GM20431 (cell line): ENCODE data around the gene HS3ST5.
"Not testable (repeated sequence)": the region's sequence is repeated elsewhere in the genome, so short reads cannot be mapped to it uniquely, and the experiment has no call there.

Experiments
- in situ Hi-C: fragments of 300-500 bp; cut with MseI, MboI; formaldehyde crosslinking; loops from one replicate; pipeline ENCODE4 v1.15.0; 2020; ENCODE audit warnings: low sequenced_read_pairs; ENCODE audit not compliant: unreplicated experiment

The HS3ST5 gene

GRCh38 chr6:114064862-114065261 is 278.0 kb downstream of the HS3ST5 start:
- in situ Hi-C loops, result no loop called here

DNA sequence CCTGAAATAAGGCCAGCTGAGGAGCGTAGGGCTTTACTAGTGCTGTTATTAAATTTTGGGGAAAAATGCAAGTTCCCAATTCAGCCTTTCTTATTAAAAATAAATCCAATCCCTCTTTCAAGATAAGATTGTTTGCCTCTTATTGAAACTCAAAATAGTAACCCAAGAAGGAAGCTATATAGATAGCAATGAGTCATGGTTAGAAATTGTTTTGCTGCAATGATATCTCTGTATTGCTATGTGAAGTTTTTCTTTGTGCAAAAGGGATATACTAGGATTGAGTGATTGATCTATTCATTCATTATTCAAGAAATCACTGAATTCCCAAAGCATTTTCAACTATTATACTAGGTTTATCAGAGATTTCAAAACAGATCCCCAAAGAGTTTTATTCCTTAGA is 278.9 kb downstream of the HS3ST5 start:
- in situ Hi-C loops, result no loop called here

DNA sequence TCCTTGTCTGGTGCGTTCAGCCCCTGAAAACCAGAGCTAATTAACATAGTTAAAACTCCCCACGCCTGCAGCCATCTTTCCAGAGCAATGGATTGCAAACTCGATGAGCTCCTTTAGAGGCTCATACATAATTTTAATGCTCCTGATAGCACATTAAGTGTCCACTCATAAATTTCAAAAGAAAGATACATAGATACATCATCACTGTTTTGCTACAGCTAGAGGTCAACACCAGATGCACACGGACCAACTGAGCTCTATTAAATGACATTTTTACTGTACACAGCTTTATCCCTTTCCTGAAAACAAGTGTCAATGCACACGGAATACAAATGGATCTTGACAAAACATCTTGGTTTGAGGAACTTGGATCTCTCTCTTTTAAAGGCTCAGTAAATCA is 280.6 kb downstream of the HS3ST5 start:
- in situ Hi-C loops, result no loop called here

- in situ Hi-C loops, result no loop called here
Measured at GRCh38 chr6:114061741-114062140, 281.1 kb downstream of the HS3ST5 start.

- in situ Hi-C loops, result no loop called here
Measured at GRCh38 chr6:114061116-114061515, 281.7 kb downstream of the HS3ST5 start.

- in situ Hi-C loops, result no loop called here
Measured at GRCh38 chr6:114058435-114058834, 284.4 kb downstream of the HS3ST5 start.

GRCh38 chr6:114055763-114056162 is 287.1 kb downstream of the HS3ST5 start:
- in situ Hi-C loops, result no loop called here

GRCh38 chr6:114055349-114055748 is 287.5 kb downstream of the HS3ST5 start:
- in situ Hi-C loops, result no loop called here

- in situ Hi-C loops, result no loop called here
Measured at GRCh38 chr6:114053791-114054190, 289.0 kb downstream of the HS3ST5 start.

DNA sequence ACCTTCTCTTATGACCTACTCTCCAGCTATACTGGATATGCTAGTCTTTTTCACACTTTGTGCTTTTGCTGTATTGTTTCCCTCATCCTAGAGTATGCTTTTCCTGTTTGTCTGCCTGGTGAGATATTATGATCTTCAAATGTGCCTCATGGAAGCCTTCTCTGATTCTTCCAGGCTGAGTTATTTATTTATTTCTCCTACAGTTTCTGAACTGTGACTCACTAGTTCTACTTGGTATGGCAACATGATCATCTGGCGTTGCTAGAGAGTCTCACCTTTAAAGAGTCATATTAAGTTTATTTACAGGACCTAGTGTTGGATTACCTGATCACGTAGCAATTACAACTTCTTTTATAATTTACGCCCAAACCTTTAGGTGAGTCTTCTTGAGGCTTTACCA is 290.7 kb downstream of the HS3ST5 start:
- in situ Hi-C loops, result no loop called here

- in situ Hi-C loops, result no loop called here
Measured at GRCh38 chr6:114051031-114051430, 291.8 kb downstream of the HS3ST5 start.

- in situ Hi-C loops, result no loop called here
Measured at GRCh38 chr6:114049367-114049966, 293.4 kb downstream of the HS3ST5 start.

DNA sequence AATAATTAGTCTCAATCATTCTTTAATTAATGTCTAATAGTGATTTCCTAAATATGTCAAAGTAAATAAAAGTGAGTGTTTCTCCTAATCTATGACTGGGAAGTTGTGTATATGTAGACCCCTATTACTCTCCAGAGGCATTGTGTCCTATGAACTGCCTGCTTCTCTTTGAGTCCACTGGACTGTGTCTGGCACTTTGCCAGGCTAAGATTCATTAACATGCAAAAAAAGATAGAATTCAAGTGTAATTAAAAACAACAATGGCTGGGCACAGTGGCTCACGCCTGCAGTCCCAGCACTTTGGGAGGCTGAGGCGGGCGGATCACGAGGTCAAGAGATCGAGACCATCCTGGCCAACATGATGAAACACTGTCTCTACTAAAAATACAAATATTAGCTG is 298.3 kb downstream of the HS3ST5 start:
- in situ Hi-C loops, result not testable (repeated sequence)

DNA sequence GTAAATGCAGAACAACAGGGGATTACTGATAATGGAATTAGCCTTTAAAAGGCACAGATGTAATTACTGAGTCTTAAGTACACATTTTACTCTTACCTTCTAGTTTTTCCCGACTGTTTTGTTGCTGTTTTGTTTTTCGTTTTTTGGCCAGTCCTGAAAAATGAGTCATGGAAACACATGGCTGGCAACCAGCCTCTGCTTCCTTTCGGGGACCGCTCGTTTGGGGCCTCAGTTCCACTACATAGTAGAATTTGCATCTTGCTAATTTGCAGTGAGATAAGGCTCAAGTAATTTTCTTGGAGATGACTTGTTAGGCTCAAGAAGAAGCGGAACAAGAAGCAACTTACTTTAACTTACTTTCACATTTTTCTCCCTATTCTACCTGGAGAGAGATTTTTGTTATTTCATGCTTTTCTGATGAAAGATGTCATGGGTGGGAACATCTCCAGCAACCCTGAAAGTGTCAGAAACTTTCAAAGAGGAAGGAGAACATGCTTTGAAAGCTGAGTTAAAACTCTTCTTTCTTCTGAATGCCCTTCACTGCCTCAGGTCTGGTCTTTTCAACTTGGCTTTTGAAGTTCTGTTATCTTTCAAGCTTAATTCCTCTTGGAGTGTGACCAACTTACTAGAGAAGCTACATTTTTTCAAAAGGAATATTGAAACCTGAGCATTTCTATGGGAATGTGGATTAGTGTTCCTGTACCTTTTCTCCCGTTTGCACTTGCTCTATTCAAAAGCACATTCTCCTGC is 300.4 kb downstream of the HS3ST5 start:
- in situ Hi-C loops, result no loop called here

GRCh38 chr6:114040871-114041270 is 302.0 kb downstream of the HS3ST5 start:
- in situ Hi-C loops, result no loop called here

DNA sequence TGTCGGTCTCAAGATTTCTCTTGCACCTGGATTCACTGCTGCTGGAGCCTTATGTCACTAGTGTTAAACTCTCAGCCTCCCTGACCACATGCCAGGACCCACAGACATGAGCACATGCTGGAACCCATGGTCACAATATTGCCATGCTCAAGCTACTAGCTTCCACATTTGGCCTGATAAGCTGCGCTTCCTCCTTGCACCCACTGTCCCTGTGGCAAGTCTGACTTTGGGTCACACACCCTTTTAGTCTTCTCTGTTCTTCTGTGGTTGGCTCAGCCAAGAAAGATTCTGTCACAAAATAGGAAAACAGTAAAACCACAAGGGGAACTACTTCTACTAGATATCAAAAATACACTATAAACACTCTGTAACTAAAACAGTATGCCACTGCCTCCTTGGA is 303.0 kb downstream of the HS3ST5 start:
- in situ Hi-C loops, result no loop called here

DNA sequence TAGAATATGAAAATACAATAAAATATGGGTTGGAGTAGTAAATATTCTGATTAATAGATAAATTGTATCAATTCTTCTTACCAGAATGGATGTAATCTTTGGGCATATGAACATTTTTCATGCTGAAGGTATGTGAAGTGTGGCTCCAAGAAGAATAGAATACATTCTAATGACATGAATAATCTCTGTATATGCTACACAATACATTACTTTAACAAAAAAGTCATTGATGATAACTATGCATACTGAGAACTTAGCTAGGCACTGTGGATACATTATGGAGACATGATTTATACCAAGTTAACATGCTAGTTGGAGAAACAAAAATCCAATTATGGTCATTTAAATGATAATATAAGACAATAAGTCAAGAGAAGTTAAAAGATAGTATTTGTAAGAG is 309.2 kb downstream of the HS3ST5 start:
- in situ Hi-C loops, result no loop called here

GRCh38 chr6:114032721-114033120 is 310.1 kb downstream of the HS3ST5 start:
- in situ Hi-C loops, result no loop called here

GRCh38 chr6:114030767-114031166 is 312.1 kb downstream of the HS3ST5 start:
- in situ Hi-C loops, result no loop called here

DNA sequence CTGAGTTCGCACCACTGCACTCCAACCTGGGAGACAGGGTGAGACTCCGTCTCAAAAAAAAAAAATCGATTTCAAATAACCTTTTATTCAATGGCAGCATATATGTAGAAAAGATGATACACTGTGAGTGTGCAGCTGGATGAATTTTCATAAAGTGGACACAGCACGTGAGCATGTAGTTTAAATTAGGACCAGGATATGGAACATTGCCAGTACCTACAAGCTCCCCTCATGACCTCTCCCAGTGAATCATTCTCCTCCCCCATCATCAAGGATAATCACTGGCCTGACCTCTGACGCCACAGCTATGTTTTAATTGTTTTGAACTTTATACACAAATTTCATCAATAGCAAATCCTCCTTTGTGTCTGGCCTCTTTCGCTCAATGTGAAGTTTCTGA is 318.1 kb downstream of the HS3ST5 start:
- in situ Hi-C loops, result no loop called here

DNA sequence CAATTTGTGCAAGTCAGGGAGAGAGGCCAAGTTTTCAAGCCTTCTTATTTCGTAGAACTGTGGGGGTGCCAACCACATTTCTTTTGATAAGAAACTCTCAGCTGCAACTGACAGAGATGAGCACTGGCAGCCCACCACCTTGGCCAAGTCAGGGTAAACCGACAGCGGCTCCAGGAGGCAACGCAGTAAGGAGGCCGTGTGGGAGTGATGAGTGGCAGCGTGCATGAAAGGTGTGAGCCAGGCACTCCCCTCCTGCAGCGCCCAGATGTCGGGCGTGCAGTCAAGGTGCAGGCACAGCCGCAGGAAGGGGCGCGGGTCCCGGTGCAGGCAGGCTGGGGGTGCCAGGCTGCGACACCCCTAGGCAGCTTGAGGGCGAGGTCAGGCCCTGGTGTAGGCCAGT is 322.6 kb downstream of the HS3ST5 start:
- in situ Hi-C loops, result no loop called here

DNA sequence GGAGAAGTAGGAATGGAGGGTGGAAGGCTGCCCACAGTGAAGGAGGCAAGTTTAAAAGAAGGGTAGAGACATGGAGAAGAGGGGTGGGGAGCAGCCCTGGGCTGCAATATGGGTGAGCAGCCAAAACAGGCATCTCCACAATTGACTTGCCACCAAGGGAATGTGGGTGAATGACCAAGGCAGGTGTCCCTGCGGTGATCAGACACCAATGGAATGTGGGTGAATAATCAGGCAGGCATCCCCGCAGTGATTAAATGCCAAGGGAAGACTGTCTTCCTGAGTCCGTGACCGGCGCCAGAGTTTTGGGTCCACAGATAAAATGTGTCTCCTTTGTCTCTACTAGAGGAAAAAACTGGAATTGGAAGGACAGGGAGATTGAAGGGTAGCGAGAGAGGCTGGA is 325.7 kb downstream of the HS3ST5 start:
- in situ Hi-C loops, result not testable (repeated sequence)
